Measurements from ENCODE around the gene SDSL. TPM values are rescaled to one million over a fixed set of nuclear protein-coding genes. Genes with fewer than 3 reads are reported as not detected.

SDSL gene
- total RNA-seq, 1 donor from 2014 or later, result 10.7 TPM

DNA sequence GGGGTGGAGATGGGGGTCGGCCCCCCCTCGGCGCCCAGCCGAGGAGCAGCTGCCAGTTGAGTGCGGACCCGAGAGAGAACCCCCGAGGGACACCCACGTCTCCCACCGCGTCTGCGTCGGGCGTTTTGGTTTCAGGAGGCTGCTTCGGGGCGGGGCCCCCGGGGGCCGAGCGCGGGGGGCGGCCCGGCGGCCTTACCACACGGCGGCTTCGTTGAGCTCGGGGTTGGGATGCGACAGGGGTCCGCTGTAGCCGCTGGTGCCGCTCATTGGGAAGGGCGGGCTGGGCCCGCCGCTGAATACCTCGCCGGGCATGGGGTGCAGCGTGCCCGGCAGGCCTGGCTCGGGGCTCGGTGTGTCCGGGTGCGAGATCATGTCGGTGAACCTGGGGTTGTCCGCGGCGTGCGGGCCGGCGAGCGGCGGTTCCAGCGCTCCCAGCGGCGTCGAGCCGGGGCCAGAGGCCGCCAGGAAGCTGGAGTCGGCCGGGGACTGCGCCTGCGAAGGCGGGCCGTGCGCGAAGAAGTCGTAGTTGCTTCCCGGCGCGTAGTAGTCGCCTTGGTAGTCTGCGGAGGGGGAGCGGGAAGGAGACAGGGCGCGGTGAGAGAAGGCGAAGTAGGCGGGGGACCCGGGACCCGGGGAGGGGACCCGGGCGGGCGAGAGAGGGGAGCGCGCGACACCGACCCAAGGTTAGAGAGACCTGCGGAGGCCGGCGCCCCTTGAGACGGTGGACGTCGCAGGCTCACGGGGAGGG is 41.0 kb downstream of the SDSL start:
- TF ChIP-seq, protein P1, sequence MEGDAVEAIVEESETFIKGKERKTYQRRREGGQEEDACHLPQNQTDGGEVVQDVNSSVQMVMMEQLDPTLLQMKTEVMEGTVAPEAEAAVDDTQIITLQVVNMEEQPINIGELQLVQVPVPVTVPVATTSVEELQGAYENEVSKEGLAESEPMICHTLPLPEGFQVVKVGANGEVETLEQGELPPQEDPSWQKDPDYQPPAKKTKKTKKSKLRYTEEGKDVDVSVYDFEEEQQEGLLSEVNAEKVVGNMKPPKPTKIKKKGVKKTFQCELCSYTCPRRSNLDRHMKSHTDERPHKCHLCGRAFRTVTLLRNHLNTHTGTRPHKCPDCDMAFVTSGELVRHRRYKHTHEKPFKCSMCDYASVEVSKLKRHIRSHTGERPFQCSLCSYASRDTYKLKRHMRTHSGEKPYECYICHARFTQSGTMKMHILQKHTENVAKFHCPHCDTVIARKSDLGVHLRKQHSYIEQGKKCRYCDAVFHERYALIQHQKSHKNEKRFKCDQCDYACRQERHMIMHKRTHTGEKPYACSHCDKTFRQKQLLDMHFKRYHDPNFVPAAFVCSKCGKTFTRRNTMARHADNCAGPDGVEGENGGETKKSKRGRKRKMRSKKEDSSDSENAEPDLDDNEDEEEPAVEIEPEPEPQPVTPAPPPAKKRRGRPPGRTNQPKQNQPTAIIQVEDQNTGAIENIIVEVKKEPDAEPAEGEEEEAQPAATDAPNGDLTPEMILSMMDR (IDR thresholded peaks at IDR 0.05), result no peak
- peak; percentile 63 for DNase-seq
- no peak overlapping the region for H3K4me3 ChIP-seq

DNA sequence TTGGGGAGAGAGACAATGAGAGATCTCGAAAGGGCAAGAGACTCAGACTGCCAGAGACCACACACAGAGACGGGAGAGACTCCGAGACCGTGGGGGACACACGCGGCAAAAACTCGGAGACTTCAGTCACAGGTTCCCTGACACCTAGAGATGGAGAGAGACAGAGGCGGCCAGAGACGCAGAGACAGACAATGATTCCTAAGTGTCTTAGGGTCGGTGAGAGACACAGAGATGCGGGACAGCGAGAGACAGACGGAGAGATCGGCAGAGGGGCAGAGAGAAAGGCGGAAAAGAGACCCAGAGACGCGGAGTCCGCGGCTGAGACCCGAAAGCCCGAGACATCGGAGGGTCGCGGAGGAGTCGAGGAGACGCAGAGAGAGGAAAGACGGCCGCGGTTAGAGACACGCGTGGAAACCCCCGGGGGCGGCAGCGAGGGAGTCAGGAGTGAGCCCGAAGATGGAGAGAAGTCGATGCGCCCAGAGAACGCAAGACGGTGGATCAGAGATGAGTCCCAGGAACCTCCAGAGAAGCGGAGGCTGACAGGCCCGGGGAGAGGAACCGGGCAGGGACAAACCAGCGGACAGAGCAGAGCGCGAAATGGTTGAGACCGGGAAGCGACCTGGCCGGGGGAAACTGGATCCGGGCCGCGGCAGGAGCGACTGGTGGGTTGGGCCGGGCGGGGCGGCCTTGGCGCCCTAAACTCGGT is 41.7 kb downstream of the SDSL start:
- DNase-seq (peak; percentile 58), ATAC-seq (no peak)
- H3K27me3 ChIP-seq, result peaks cover 91% of the 10 kb centered on the region
- peaks cover 31% of the 10 kb centered on the region for H3K4me1 ChIP-seq
- H3K27ac ChIP-seq, result no peak overlapping the region
- TF ChIP-seq, protein P1 (IDR thresholded peaks at IDR 0.05), result no peak
- intact Hi-C loops (cut with DNase I), result loop anchor here (10.0 kb wide), 1 partner anchor 451 kb away; no protein-coding TSS in a partner anchor
- H3K4me3 ChIP-seq, result no peak overlapping the region
- H3K36me3 ChIP-seq, result no peaks in the 10 kb centered on the region
- no peaks in the 10 kb centered on the region for H3K9me3 ChIP-seq

More for the DNA sequence above, 41.0 kb downstream of the SDSL start:
- no peak for ATAC-seq
- H3K27me3 ChIP-seq, result peaks cover 89% of the 10 kb centered on the region
- H3K36me3 ChIP-seq, result no peaks in the 10 kb centered on the region
- intact Hi-C loops (cut with DNase I), result loop anchor here (10.0 kb wide), 1 partner anchor 452 kb away; no protein-coding TSS in a partner anchor
- H3K9me3 ChIP-seq, result no peaks in the 10 kb centered on the region
- no peak overlapping the region for H3K27ac ChIP-seq
- peaks cover 31% of the 10 kb centered on the region for H3K4me1 ChIP-seq

DNA sequence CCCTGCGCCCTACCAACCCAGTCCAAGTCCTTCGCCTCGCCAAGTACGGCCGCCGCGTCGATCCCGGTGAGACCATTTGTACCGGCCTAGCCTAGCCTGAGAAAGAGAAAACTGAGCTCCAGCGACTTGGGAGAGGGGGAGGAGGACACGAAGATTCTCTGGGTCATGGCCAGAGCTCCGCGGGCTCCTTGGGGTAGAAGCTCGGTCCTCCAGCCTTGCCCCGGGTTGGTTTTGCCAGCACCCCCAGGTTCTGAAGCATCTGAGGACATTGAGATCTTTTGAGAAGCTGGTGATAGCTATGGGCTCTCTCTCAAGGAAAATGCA is 42.2 kb downstream of the SDSL start:
- H3K4me1 ChIP-seq, result peaks cover 31% of the 10 kb centered on the region
- no peak for ATAC-seq
- DNase-seq, result no peak
- peaks cover 91% of the 10 kb centered on the region for H3K27me3 ChIP-seq
- TF ChIP-seq, protein P1 (IDR thresholded peaks at IDR 0.05), result no peak
- intact Hi-C loops (cut with DNase I), result loop anchor here (10.0 kb wide), 1 partner anchor 450 kb away; no protein-coding TSS in a partner anchor
- H3K36me3 ChIP-seq, result no peaks in the 10 kb centered on the region
- no peak overlapping the region for H3K27ac ChIP-seq
- no peaks in the 10 kb centered on the region for H3K9me3 ChIP-seq
- H3K4me3 ChIP-seq, result no peak overlapping the region

DNA sequence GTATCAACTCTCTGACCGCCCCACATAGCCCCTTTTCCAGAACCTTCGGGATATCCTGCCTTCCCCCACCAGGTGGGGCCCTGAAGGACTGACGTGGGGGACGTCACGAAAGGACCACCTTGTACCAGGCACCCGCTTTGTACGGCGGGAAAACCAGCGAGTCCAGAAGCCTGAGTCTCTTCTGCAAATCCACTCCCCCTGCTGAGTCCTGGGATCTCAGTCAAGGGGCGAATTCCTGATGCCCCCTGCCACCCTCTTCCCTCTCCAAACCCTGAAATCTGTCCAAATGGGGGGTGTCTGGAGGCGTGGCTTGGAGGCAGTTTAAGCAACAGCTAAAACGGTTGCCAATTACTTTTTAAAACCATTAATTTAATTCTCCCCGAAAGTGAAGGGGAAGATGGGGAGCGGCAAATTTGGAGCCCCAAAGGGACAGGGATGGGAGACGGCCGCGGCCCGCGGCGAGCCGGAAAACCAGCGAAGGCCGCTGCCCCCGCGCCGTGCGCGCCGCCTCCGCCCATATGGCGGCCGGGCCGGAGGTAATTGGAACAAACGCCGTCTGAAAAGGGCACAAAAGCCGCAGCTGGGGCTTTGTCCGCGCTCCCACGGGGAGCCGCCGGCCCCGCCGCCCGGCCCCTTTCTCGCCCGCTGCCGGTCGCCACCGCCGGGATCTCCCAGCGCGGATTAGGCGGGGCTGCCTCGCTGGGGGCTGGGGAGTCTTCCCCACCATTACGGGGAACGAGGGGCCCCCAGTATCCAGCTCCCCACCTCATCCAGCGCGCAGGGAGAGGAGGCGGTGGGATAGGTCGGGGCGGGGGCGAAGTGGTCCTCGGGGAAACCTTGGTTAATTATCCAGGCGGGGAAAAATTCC is 42.9 kb downstream of the SDSL start:
- TF ChIP-seq, protein P1 (IDR thresholded peaks at IDR 0.05), result no peak
- Histone ChIP-seq H3K4me3 (no peak overlapping the region), H3K36me3 (no peaks in the 10 kb centered on the region), H3K4me1 (peaks cover 31% of the 10 kb centered on the region), H3K27ac (no peak overlapping the region), H3K9me3 (no peaks in the 10 kb centered on the region), H3K27me3 (peaks cover 96% of the 10 kb centered on the region)
- intact Hi-C loops (cut with DNase I), result loop anchor here (10.0 kb wide), 1 partner anchor 450 kb away; no protein-coding TSS in a partner anchor
- ATAC-seq (no peak), DNase-seq (peak; percentile 57)

DNA sequence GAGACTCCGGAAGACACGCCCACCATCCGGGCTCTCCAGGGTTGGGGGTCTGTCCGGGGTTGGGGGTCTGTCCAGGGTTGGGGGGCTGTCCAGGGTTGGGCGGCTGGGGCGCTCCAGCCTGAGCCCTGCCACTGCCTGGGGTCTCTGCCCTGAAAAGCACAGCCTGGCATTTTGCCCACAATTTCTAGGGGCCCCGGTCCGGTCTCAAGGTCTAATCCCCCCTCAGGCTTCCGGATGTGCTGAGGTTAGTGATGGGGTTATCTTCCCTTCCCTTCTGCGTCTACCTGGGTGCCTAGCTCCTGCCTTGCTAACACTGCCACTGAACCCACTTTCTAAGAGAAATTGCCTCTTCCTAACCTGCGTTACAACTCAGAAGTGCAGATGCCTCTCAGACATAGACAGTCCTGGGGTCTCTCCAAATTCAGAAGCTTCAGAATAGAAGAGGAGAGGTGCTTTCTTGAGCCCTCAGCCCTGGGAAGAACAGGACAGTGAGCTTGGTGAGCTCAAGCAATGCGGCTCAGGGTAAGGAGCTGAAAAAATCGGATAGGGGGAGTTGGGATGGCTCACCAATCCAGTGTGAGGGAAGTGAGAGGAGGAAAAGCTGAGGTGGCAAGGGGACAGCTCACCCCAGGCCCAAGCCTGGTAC is 43.8 kb downstream of the SDSL start:
- Histone ChIP-seq H3K27ac (no peak overlapping the region), H3K36me3 (no peaks in the 10 kb centered on the region), H3K4me3 (no peak overlapping the region), H3K27me3 (peaks cover 99% of the 10 kb centered on the region), H3K9me3 (no peaks in the 10 kb centered on the region), H3K4me1 (peaks cover 31% of the 10 kb centered on the region)
- ATAC-seq (no peak), DNase-seq (no peak)
- intact Hi-C loops (cut with DNase I), result loop anchor here (10.0 kb wide), 1 partner anchor 449 kb away; no protein-coding TSS in a partner anchor
- TF ChIP-seq, protein P1 (IDR thresholded peaks at IDR 0.05), result no peak

Measured in upper lobe of right lung (tissue), 1 donor.